K562 (cell line): ENCODE results near the gene DNAJB12. TPM values are rescaled to one million over a fixed set of nuclear protein-coding genes. Genes with fewer than 3 reads are reported as not detected.
A peak's percentile ranks its signal among the peaks of the same experiment; 100 is the strongest.

Source experiments
- ATAC-seq: fragments of 200-7000 bp; cut with Tn5 transposase; 3 replicates; pipeline ENCODE4 v1.9.1; 2020; ENCODE audit warnings: moderate library complexity
- BruUV-seq: library from RNA; stranded (reverse); fragments of 400-500 nt; replicated peaks from 2 replicates; lab custom pipeline; 2021; lab: Mats Ljungman, UMichigan
- CTCF ChIA-PET: fragments of 300-600 bp; formaldehyde crosslinking; extraction: SDS; loops from one replicate; lab custom pipeline; 2021; ENCODE audit warnings: low intra/inter-chr PET ratio; lab: Yijun Ruan, JAX
- POLR2A ChIA-PET: fragments of 300-600, 350-650 bp; sonication (Branson Sonifier 250); formaldehyde crosslinking; extraction: SDS; loops from one replicate; lab custom pipeline; 2021; ENCODE audit warnings: antibody characterized with exemption, inconsistent platforms; lab: Yijun Ruan, JAX
- DNase-seq, 4 experiments: peaks; one replicate each; pipeline versions ENCODE4 v3.0.0 to v3.0.0-alpha.2; 2011 to 2018; ENCODE audit warnings: low spot score in 3 of 4, mixed read lengths in 3 of 4; ENCODE audit errors: extremely low read depth in 1 of 4
- FAIRE-seq: peaks from 2 replicates; lab custom pipeline; 2011; peaks lifted over from hg19 to GRCh38; lab: Jason Lieb, UNC
- H2AFZ ChIP-seq: 2 replicates; pipeline ENCODE4 v1.6.0; 2011; ENCODE audit warnings: low read depth, low read length, control low read depth, inconsistent platforms
- H3K27ac ChIP-seq: fragments of 200-600 bp; 3 replicates; pipeline ENCODE4 v1.8.0; 2011; ENCODE audit warnings: low read depth, mild to moderate bottlenecking, control low read depth, inconsistent platforms, low read length, moderate library complexity, mixed read lengths; ENCODE audit errors: extremely low read depth
- H3K27me3 ChIP-seq, 2 experiments: fragments of 300-600 bp in 1 of 2; 2 replicates in 1 of 2; 3 replicates in 1 of 2; pipeline versions ENCODE4 v1.6.0 to v1.8.0; 2011; ENCODE audit warnings: inconsistent platforms in 2 of 2, low read length in 2 of 2, mild to moderate bottlenecking in 1 of 2, mixed read lengths in 1 of 2, moderate library complexity in 1 of 2; ENCODE audit not compliant: control insufficient read depth in 2 of 2, insufficient read depth in 2 of 2
- H3K36me3 ChIP-seq: fragments of 300-600 bp; 3 replicates; pipeline ENCODE4 v1.8.0; 2011; ENCODE audit warnings: mild to moderate bottlenecking, low read length, inconsistent platforms; ENCODE audit not compliant: control insufficient read depth, insufficient read depth
- H3K4me1 ChIP-seq, 2 experiments: fragments of 200-600 bp in 1 of 2; replicated peaks in 1 of 2; 2 replicates in 1 of 2; 3 replicates in 1 of 2; pipeline versions ENCODE4 v1.5.1 to v1.8.0; 2011; ENCODE audit warnings: inconsistent platforms in 2 of 2, low read length in 2 of 2, mild to moderate bottlenecking in 1 of 2, mixed read lengths in 1 of 2, moderate library complexity in 1 of 2; ENCODE audit not compliant: control insufficient read depth in 2 of 2, insufficient read depth in 2 of 2
- H3K4me2 ChIP-seq: 2 replicates; pipeline ENCODE4 v1.6.1; 2011; ENCODE audit warnings: low read length, control low read depth, inconsistent platforms, mixed read lengths; ENCODE audit not compliant: insufficient read depth
- H3K4me3 ChIP-seq: fragments of 200-600 bp; sonication (generic), shearing (Covaris generic); 2 replicates; pipeline ENCODE4 v1.5.1; 2016; ENCODE audit warnings: control low read depth, inconsistent platforms
- H3K79me2 ChIP-seq: fragments of 200-600 bp; 3 replicates; pipeline ENCODE4 v1.8.0; 2011; ENCODE audit warnings: low read length, inconsistent platforms; ENCODE audit not compliant: control insufficient read depth, insufficient read depth
- H3K9ac ChIP-seq, 2 experiments: 2 replicates each; pipeline versions ENCODE4 v1.6.0 to v1.6.1; 2011; ENCODE audit warnings: low read depth in 2 of 2, low read length in 2 of 2, control low read depth in 1 of 2, inconsistent platforms in 1 of 2, mild to moderate bottlenecking in 1 of 2, mixed read lengths in 1 of 2; ENCODE audit not compliant: insufficient read depth in 1 of 2
- H3K9me1 ChIP-seq: one replicate; pipeline ENCODE4 v1.6.0; 2011; ENCODE audit warnings: inconsistent platforms, mild to moderate bottlenecking, low read length, moderate library complexity; ENCODE audit not compliant: control insufficient read depth, insufficient read depth
- H3K9me3 ChIP-seq: replicated peaks from 2 replicates; pipeline ENCODE4 v1.5.1; 2011; ENCODE audit warnings: low read depth, low read length, inconsistent platforms; ENCODE audit not compliant: control insufficient read depth, insufficient read depth
- H4K20me1 ChIP-seq: replicated peaks from 2 replicates; pipeline ENCODE4 v1.6.1; 2011; ENCODE audit warnings: low read length, inconsistent platforms, mixed read lengths; ENCODE audit not compliant: control insufficient read depth, insufficient read depth
- ADNP ChIP-seq: fragments of 200-800 bp; sonication (Bioruptor generic); IDR thresholded peaks from 2 replicates; pipeline ENCODE4 v1.6.1; 2016; ENCODE audit warnings: missing genetic modification characterization, missing compliant biosample characterization
- ARHGAP35 ChIP-seq: fragments of 450-650 bp; IDR thresholded peaks from 2 replicates; pipeline ENCODE4 v1.6.1; 2018; ENCODE audit not compliant: partially characterized antibody
- CBFB ChIP-seq: sonication (generic); formaldehyde crosslinking; IDR thresholded peaks from 2 replicates; pipeline ENCODE4 v1.4.0; 2020; ENCODE audit warnings: mild to moderate bottlenecking, missing genetic modification reagents
- CBX1 ChIP-seq: sonication (generic); IDR thresholded peaks from 2 replicates; pipeline ENCODE4 v1.6.1; 2016; ENCODE audit warnings: antibody characterized with exemption, low read depth, mild to moderate bottlenecking
- ETV1 ChIP-seq: fragments of 450-650 bp; conservative IDR thresholded peaks from 2 replicates; pipeline ENCODE4 v1.6.1; 2016; ENCODE audit warnings: missing genetic modification characterization, control low read depth, low read depth, missing compliant biosample characterization
- GABPB1 ChIP-seq: sonication (generic); formaldehyde crosslinking; IDR thresholded peaks from 2 replicates; pipeline ENCODE4 v1.8.0; 2022; ENCODE audit warnings: mild to moderate bottlenecking, missing genetic modification reagents
- MYNN ChIP-seq, 2 experiments: sonication (generic); formaldehyde crosslinking in 1 of 2; IDR thresholded peaks; 2 replicates each; pipeline versions ENCODE4 v1.5.0 to v1.6.1; 2016 to 2020; ENCODE audit warnings: antibody characterized with exemption in 1 of 2, missing genetic modification reagents in 1 of 2
- PPARD ChIP-seq: fragments of 250-450 bp; sonication (Bioruptor Pico); IDR thresholded peaks from 2 replicates; pipeline ENCODE4 v1.8.0; 2022; ENCODE audit warnings: inconsistent platforms, mild to moderate bottlenecking, moderate library complexity
- RBM25 ChIP-seq: fragments of 200-400 bp; formaldehyde crosslinking; IDR thresholded peaks from 2 replicates; pipeline ENCODE4 v1.6.1; 2018; ENCODE audit warnings: low read length, low read depth, moderate library complexity; ENCODE audit not compliant: severe bottlenecking
- WGBS: fragments of 100-300 bp; shearing (Covaris generic); methylation state at CpG from one replicate; pipeline ENCODE4 v1.1.6; 2016; ENCODE audit warnings: low coverage, mixed read lengths; ENCODE audit not compliant: insufficient coverage; ENCODE audit errors: missing lambda C conversion rate; 5-methylcytosine and 5-hydroxymethylcytosine counted together
- in situ Hi-C: fragments of 300-500 bp; cut with MboI; formaldehyde crosslinking; loops from 4 replicates; pipeline ENCODE4 v1.15.0; 2018; ENCODE audit warnings: inconsistent platforms, mixed read lengths
- intact Hi-C: fragments of 100-400 bp; cut with micrococcal nuclease; formaldehyde crosslinking; loops from 2 replicates; pipeline ENCODE4 v1.14.2; 2022
- polyA plus RNA-seq, 8 experiments: library from polyadenylated mRNA; depleted of rRNA in 4 of 8; stranded (reverse) in 5 of 8; unstranded in 3 of 8; fragments of >200 nt; fragmentation: Nextera tagmentation in 2 of 8; fragmentation: Illumina TruSeq in 1 of 8; extraction: Ambion mirVana in 2 of 8; extraction: Trizol in 1 of 8; gene quantifications; 2 replicates each; pipeline versions ENCODE4 v1.2.1 to v1.2.3, GENCODE V29; 2011 to 2014; ENCODE audit warnings: inconsistent platforms in 1 of 8, missing spikeins in 1 of 8
- total RNA-seq, 7 experiments: library from RNA; depleted of rRNA in 6 of 7; stranded (reverse); fragments of >200 nt in 6 of 7; fragmentation: Illumina TruSeq in 2 of 7; extraction: Trizol in 2 of 7; gene quantifications; 2 replicates each; pipeline versions ENCODE4 v1.2.1 to v1.2.3, GENCODE V29; 2011 to 2021; ENCODE audit warnings: low replicate concordance in 1 of 7
- TF ChIP-seq, protein P1 (sequence below), 2 experiments: IDR thresholded peaks in 1 of 2; conservative IDR thresholded peaks in 1 of 2; 2 replicates each; pipeline ENCODE4 v1.6.1; 2016; ENCODE audit warnings: low read depth in 2 of 2, mild to moderate bottlenecking in 1 of 2, missing compliant biosample characterization in 1 of 2, missing genetic modification characterization in 1 of 2, moderate library complexity in 1 of 2
- TF ChIP-seq, protein P2 (sequence below): fragments of 450-650 bp; IDR thresholded peaks from 2 replicates; pipeline ENCODE4 v1.7.1; 2018; ENCODE audit warnings: mild to moderate bottlenecking, low read depth; ENCODE audit not compliant: partially characterized antibody
- TF ChIP-seq, protein P3 (sequence below): fragments of 450-650 bp; IDR thresholded peaks from 2 replicates; pipeline ENCODE4 v1.6.1; 2018; ENCODE audit not compliant: partially characterized antibody

Gene DNAJB12
- total and polyA plus RNA-seq, 9 of the 15 experiments (the other 6 are each of a cell fraction or from before 2014, with no cell fraction given): 3.5 to 31.5 (median 20.3) TPM

- no peaks in the 10 kb centered on the region for H3K79me2 ChIP-seq
- H3K9ac ChIP-seq: no peak overlapping the region
- no peaks in the 10 kb centered on the region for H3K9me1 ChIP-seq
- peaks cover 18 to 43% of the 10 kb centered on the region in 2 experiments; a peak in 4 of 5 replicates for H3K4me1 ChIP-seq
- no peak overlapping the region for H3K4me2 ChIP-seq
- in situ Hi-C loops: loop anchor here (10.0 to 25.0 kb wide), 3 partner anchors 195 to 1018 kb away; partner anchors contain the start of gene SLC29A3
- no TSS peak for BruUV-seq
- peak; percentile 62 for FAIRE-seq
- ATAC-seq: no peak
- no peak for DNase-seq
- intact Hi-C loops: no loop called here
- no peaks in the 10 kb centered on the region for H3K9me3 ChIP-seq
- 82% methylated on average over 2 of the region's 2 CpGs for WGBS
- H4K20me1 ChIP-seq: no peaks in the 10 kb centered on the region
- ChIA-PET CTCF (interaction anchor here (0.6 to 3.1 kb wide), 3 partner anchors 204 to 1662 kb away, joined by 4 to 16 read pairs (median 15); no protein-coding TSS in a partner anchor), POLR2A (interaction anchor here (0.6 to 13.1 kb wide), 7 partner anchors 9 to 491 kb away, joined by 3 to 197 read pairs (median 4); partner anchors contain the start of gene DDIT4)
- peaks cover 16% of the 10 kb centered on the region; the same call in 1 of the 3 replicates for H3K36me3 ChIP-seq
- H3K4me3 ChIP-seq: no peak overlapping the region
- H3K27ac ChIP-seq: no peak overlapping the region
- H3K27me3 ChIP-seq: no peaks in the 10 kb centered on the region
- no peak overlapping the region for H2AFZ ChIP-seq
- TF ChIP-seq, protein P1, sequence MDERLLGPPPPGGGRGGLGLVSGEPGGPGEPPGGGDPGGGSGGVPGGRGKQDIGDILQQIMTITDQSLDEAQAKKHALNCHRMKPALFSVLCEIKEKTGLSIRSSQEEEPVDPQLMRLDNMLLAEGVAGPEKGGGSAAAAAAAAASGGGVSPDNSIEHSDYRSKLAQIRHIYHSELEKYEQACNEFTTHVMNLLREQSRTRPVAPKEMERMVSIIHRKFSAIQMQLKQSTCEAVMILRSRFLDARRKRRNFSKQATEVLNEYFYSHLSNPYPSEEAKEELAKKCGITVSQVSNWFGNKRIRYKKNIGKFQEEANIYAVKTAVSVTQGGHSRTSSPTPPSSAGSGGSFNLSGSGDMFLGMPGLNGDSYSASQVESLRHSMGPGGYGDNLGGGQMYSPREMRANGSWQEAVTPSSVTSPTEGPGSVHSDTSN (CRISPR knock-in tag; IDR thresholded peaks at IDR 0.05; ENCODE audit: low read depth): no peak
- TF ChIP-seq, protein P1 (tag; conservative IDR thresholded peaks at IDR 0.05; ENCODE audit: low read depth): no peak
- TF ChIP-seq GABPB1 (CRISPR knock-in tag): no peak
- 0 out of 2 replicates have a peak, but pooled peaks have one; percentile 68 for TF ChIP-seq CBX1
- 0 out of 2 replicates have a peak, but pooled peaks have one; percentile 58 for TF ChIP-seq CBFB (CRISPR knock-in tag)
- no peak for TF ChIP-seq ETV1
- TF ChIP-seq, protein P2, sequence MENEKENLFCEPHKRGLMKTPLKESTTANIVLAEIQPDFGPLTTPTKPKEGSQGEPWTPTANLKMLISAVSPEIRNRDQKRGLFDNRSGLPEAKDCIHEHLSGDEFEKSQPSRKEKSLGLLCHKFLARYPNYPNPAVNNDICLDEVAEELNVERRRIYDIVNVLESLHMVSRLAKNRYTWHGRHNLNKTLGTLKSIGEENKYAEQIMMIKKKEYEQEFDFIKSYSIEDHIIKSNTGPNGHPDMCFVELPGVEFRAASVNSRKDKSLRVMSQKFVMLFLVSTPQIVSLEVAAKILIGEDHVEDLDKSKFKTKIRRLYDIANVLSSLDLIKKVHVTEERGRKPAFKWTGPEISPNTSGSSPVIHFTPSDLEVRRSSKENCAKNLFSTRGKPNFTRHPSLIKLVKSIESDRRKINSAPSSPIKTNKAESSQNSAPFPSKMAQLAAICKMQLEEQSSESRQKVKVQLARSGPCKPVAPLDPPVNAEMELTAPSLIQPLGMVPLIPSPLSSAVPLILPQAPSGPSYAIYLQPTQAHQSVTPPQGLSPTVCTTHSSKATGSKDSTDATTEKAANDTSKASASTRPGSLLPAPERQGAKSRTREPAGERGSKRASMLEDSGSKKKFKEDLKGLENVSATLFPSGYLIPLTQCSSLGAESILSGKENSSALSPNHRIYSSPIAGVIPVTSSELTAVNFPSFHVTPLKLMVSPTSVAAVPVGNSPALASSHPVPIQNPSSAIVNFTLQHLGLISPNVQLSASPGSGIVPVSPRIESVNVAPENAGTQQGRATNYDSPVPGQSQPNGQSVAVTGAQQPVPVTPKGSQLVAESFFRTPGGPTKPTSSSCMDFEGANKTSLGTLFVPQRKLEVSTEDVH: no peak
- TF ChIP-seq MYNN (IDR thresholded peaks at IDR 0.05): no peak
- no peak for TF ChIP-seq MYNN (CRISPR knock-in tag; IDR thresholded peaks at IDR 0.05)
- TF ChIP-seq RBM25: peak; percentile 93
- TF ChIP-seq ADNP (tag): peak; percentile 80; the same call in 1 of the 2 replicates
- no peak for TF ChIP-seq ARHGAP35
- TF ChIP-seq, protein P3, sequence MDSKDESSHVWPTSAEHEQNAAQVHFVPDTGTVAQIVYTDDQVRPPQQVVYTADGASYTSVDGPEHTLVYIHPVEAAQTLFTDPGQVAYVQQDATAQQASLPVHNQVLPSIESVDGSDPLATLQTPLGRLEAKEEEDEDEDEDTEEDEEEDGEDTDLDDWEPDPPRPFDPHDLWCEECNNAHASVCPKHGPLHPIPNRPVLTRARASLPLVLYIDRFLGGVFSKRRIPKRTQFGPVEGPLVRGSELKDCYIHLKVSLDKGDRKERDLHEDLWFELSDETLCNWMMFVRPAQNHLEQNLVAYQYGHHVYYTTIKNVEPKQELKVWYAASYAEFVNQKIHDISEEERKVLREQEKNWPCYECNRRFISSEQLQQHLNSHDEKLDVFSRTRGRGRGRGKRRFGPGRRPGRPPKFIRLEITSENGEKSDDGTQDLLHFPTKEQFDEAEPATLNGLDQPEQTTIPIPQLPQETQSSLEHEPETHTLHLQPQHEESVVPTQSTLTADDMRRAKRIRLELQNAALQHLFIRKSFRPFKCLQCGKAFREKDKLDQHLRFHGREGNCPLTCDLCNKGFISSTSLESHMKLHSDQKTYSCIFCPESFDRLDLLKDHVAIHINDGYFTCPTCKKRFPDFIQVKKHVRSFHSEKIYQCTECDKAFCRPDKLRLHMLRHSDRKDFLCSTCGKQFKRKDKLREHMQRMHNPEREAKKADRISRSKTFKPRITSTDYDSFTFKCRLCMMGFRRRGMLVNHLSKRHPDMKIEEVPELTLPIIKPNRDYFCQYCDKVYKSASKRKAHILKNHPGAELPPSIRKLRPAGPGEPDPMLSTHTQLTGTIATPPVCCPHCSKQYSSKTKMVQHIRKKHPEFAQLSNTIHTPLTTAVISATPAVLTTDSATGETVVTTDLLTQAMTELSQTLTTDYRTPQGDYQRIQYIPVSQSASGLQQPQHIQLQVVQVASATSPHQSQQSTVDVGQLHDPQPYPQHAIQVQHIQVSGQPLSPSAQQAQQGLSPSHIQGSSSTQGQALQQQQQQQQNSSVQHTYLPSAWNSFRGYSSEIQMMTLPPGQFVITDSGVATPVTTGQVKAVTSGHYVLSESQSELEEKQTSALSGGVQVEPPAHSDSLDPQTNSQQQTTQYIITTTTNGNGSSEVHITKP: no peak
- TF ChIP-seq PPARD (CRISPR knock-in tag): no peak
These were observed 24.7 kb downstream of the DNAJB12 start for GRCh38 chr10:72330069-72330426.
